Neural progenitor cell (in vitro differentiated cells): ENCODE results near the gene TAOK2. TPM values are rescaled to one million over a fixed set of nuclear protein-coding genes. Genes with fewer than 3 reads are reported as not detected.

Experiments
- DNase-seq: peaks from one replicate; pipeline ENCODE4 v3.0.0-alpha.2; 2016; ENCODE audit warnings: low spot score
- H2AFZ ChIP-seq: fragments of 200-600 bp; sonication (generic); replicated peaks from 2 replicates; pipeline ENCODE4 v1.6.1; 2016; ENCODE audit warnings: antibody characterized with exemption
- H3F3A ChIP-seq: fragments of 200-600 bp; sonication (generic); 2 replicates; pipeline ENCODE4 v1.6.1; 2016; ENCODE audit warnings: antibody characterized with exemption, low read depth
- H3K27ac ChIP-seq: fragments of 200-600 bp; sonication (generic); 2 replicates; pipeline ENCODE4 v1.5.1; 2016; ENCODE audit warnings: mild to moderate bottlenecking
- H3K27me3 ChIP-seq: fragments of 200-600 bp; sonication (generic); 2 replicates; pipeline ENCODE4 v1.6.1; 2016; ENCODE audit warnings: mild to moderate bottlenecking, moderate library complexity
- H3K36me3 ChIP-seq: fragments of 200-600 bp; sonication (generic); 2 replicates; pipeline ENCODE4 v1.5.1; 2016
- H3K4me1 ChIP-seq: fragments of 200-600 bp; sonication (generic); 2 replicates; pipeline ENCODE4 v1.6.1; 2016; ENCODE audit warnings: mixed run types
- H3K4me2 ChIP-seq: fragments of 200-600 bp; sonication (generic); 2 replicates; pipeline ENCODE4 v1.6.1; 2016
- H3K4me3 ChIP-seq: fragments of 200-600 bp; sonication (generic); 2 replicates; pipeline ENCODE4 v1.5.1; 2016
- H3K79me2 ChIP-seq: fragments of 200-600 bp; sonication (generic); 2 replicates; pipeline ENCODE4 v1.6.1; 2016; ENCODE audit warnings: low read depth
- H3K9ac ChIP-seq: fragments of 200-600 bp; sonication (generic); 2 replicates; pipeline ENCODE4 v1.6.1; 2016
- H3K9me3 ChIP-seq: fragments of 200-600 bp; sonication (generic); 2 replicates; pipeline ENCODE4 v1.5.1; 2016; ENCODE audit warnings: low read depth
- H4K20me1 ChIP-seq: fragments of 200-600 bp; sonication (generic); 2 replicates; pipeline ENCODE4 v1.6.1; 2016; ENCODE audit warnings: low read depth
- H3K27ac Mint-ChIP-seq: 3 replicates; pipeline ENCODE4 v1.8.0; 2021; ENCODE audit warnings: mixed read lengths
- H3K27me3 Mint-ChIP-seq: 2 replicates; pipeline ENCODE4 v1.8.0; 2022; ENCODE audit warnings: low read depth, mild to moderate bottlenecking, inconsistent platforms, moderate library complexity, mixed read lengths; ENCODE audit not compliant: insufficient read depth
- H3K36me3 Mint-ChIP-seq: 3 replicates; pipeline ENCODE4 v1.8.0; 2021; ENCODE audit warnings: mixed read lengths
- H3K4me1 Mint-ChIP-seq: 3 replicates; pipeline ENCODE4 v1.8.0; 2021; ENCODE audit warnings: mixed read lengths
- H3K4me3 Mint-ChIP-seq: 3 replicates; pipeline ENCODE4 v1.8.0; 2021; ENCODE audit warnings: mild to moderate bottlenecking, moderate library complexity, mixed read lengths
- H3K9me3 Mint-ChIP-seq: 3 replicates; pipeline ENCODE4 v1.8.0; 2020; ENCODE audit warnings: mixed read lengths
- CTCF ChIP-seq: fragments of 200-600 bp; sonication (generic); IDR thresholded peaks from 2 replicates; pipeline ENCODE4 v1.5.1; 2017; ENCODE audit warnings: antibody characterized with exemption, mild to moderate bottlenecking
- EZH2 ChIP-seq: fragments of 200-600 bp; sonication (generic); IDR thresholded peaks from 2 replicates; pipeline ENCODE4 v1.6.1; 2017; ENCODE audit warnings: antibody characterized with exemption, mild to moderate bottlenecking, moderate library complexity
- EZH2phosphoT487 ChIP-seq: fragments of 200-600 bp; sonication (generic); IDR thresholded peaks from 2 replicates; pipeline ENCODE4 v1.6.1; 2017; ENCODE audit warnings: antibody characterized with exemption
- total RNA-seq: library from RNA; depleted of rRNA; stranded (reverse); fragments of >200 nt; gene quantifications from 2 replicates; pipeline ENCODE4 v1.2.3, GENCODE V29; 2015; ENCODE audit warnings: low replicate concordance

TAOK2 gene
- total RNA-seq, 1 donor from 2014 or later = 13.8 TPM

GRCh38 chr16:30022887-30023286, 49.2 kb downstream of the TAOK2 start, which contains the start of gene C16orf92:
Gene C16orf92, plus strand, starts transcription at chr16:30023198. Its CDS starts 143 bp downstream, at chr16:30023341.
- Histone ChIP-seq H3K79me2 (no peaks in the 10 kb centered on the region), H3K36me3 (no peaks in the 10 kb centered on the region), H3K27ac (no peak within 1 kb of the TSS), H3F3A (no peaks in the 10 kb centered on the region), H4K20me1 (peaks cover 12% of the 10 kb centered on the region), H3K27me3 (peaks cover 8% of the 10 kb centered on the region), H3K9ac (no peak within 1 kb of the TSS), H3K4me1 (peaks cover under 1% of the 10 kb centered on the region), H2AFZ (no peak within 1 kb of the TSS), H3K4me2 (no peak within 1 kb of the TSS), H3K9me3 (no peaks in the 10 kb centered on the region), H3K4me3 (no peak within 1 kb of the TSS)
- H3K4me1 Mint-ChIP-seq = peaks cover 9% of the 10 kb centered on the region
- no peaks in the 10 kb centered on the region for H3K9me3 Mint-ChIP-seq
- no peak within 1 kb of the TSS for H3K27ac Mint-ChIP-seq
- H3K4me3 Mint-ChIP-seq = no peak within 1 kb of the TSS
- no peaks in the 10 kb centered on the region for H3K36me3 Mint-ChIP-seq
- no peak for TF ChIP-seq EZH2phosphoT487
- no peak for TF ChIP-seq EZH2
- DNase-seq = no peak
- H3K27me3 Mint-ChIP-seq = peaks cover 20% of the 10 kb centered on the region

GRCh38 chr16:30023586-30023985, 49.9 kb downstream of the TAOK2 start:
- no peak overlapping the region for H2AFZ ChIP-seq
- peaks cover 8% of the 10 kb centered on the region for H3K27me3 ChIP-seq
- H3K9ac ChIP-seq = no peak overlapping the region
- no peak overlapping the region for H3K4me2 ChIP-seq
- DNase-seq = no peak
- Mint-ChIP-seq H3K27ac (no peak overlapping the region), H3K9me3 (no peaks in the 10 kb centered on the region), H3K4me3 (no peak overlapping the region), H3K4me1 (peaks cover 12% of the 10 kb centered on the region), H3K27me3 (peaks cover 19% of the 10 kb centered on the region), H3K36me3 (no peaks in the 10 kb centered on the region)
- H3K9me3 ChIP-seq = no peaks in the 10 kb centered on the region
- H3K4me1 ChIP-seq = peaks cover 4% of the 10 kb centered on the region
- no peaks in the 10 kb centered on the region for H3F3A ChIP-seq
- no peaks in the 10 kb centered on the region for H3K36me3 ChIP-seq
- no peak overlapping the region for H3K27ac ChIP-seq
- H3K4me3 ChIP-seq = no peak overlapping the region
- no peaks in the 10 kb centered on the region for H3K79me2 ChIP-seq
- TF ChIP-seq EZH2 = no peak
- TF ChIP-seq EZH2phosphoT487 = no peak
- TF ChIP-seq CTCF = no peak
- H4K20me1 ChIP-seq = peaks cover 19% of the 10 kb centered on the region

- H3K27me3 ChIP-seq = peaks cover 8% of the 10 kb centered on the region
- Mint-ChIP-seq H3K27ac (peak overlapping the region; percentile 82), H3K36me3 (no peaks in the 10 kb centered on the region), H3K27me3 (peaks cover 17% of the 10 kb centered on the region), H3K9me3 (no peaks in the 10 kb centered on the region), H3K4me1 (peaks cover 19% of the 10 kb centered on the region), H3K4me3 (no peak overlapping the region)
- no peaks in the 10 kb centered on the region for H3K79me2 ChIP-seq
- H3K9me3 ChIP-seq = no peaks in the 10 kb centered on the region
- no peak overlapping the region for H3K27ac ChIP-seq
- DNase-seq = no peak
- peaks cover 9% of the 10 kb centered on the region for H3K4me1 ChIP-seq
- no peak overlapping the region for H2AFZ ChIP-seq
- H3K9ac ChIP-seq = no peak overlapping the region
- no peak overlapping the region for H3K4me2 ChIP-seq
- H3K4me3 ChIP-seq = no peak overlapping the region
- peaks cover 28% of the 10 kb centered on the region for H4K20me1 ChIP-seq
- no peak for TF ChIP-seq EZH2
- TF ChIP-seq CTCF = no peak
- TF ChIP-seq EZH2phosphoT487 = no peak
- peaks cover 7% of the 10 kb centered on the region for H3F3A ChIP-seq
- H3K36me3 ChIP-seq = no peaks in the 10 kb centered on the region
These were observed 50.8 kb downstream of the TAOK2 start for GRCh38 chr16:30024451-30024850.

- Mint-ChIP-seq H3K9me3 (no peaks in the 10 kb centered on the region), H3K27me3 (peaks cover 15% of the 10 kb centered on the region), H3K36me3 (no peaks in the 10 kb centered on the region), H3K4me3 (no peak overlapping the region), H3K27ac (no peak overlapping the region), H3K4me1 (peaks cover 26% of the 10 kb centered on the region)
- peaks cover 9% of the 10 kb centered on the region for H3K4me1 ChIP-seq
- H3K9ac ChIP-seq = no peak overlapping the region
- no peaks in the 10 kb centered on the region for H3K36me3 ChIP-seq
- no peaks in the 10 kb centered on the region for H3K79me2 ChIP-seq
- no peak for TF ChIP-seq CTCF
- TF ChIP-seq EZH2 = no peak
- TF ChIP-seq EZH2phosphoT487 = no peak
- H2AFZ ChIP-seq = no peak overlapping the region
- peaks cover 10% of the 10 kb centered on the region for H3F3A ChIP-seq
- DNase-seq = no peak
- no peaks in the 10 kb centered on the region for H3K9me3 ChIP-seq
- no peak overlapping the region for H3K4me3 ChIP-seq
- H3K4me2 ChIP-seq = no peak overlapping the region
- H3K27ac ChIP-seq = no peak overlapping the region
- H4K20me1 ChIP-seq = peaks cover 35% of the 10 kb centered on the region
- peaks cover 8% of the 10 kb centered on the region for H3K27me3 ChIP-seq
These were observed 51.5 kb downstream of the TAOK2 start for GRCh38 chr16:30025156-30025555.
